ENCODE results near the gene LUC7L.
"Not testable (repeated sequence)": the region's sequence is repeated elsewhere in the genome, so short reads cannot be mapped to it uniquely, and the experiment has no call there.

The LUC7L gene

GRCh38 chr16:228151-228851 is 948 bp downstream of the LUC7L start:
- no peak for DNase-seq

GRCh38 chr16:220021-220420 is 9.2 kb downstream of the LUC7L start:
- DNase-seq = no peak

DNA sequence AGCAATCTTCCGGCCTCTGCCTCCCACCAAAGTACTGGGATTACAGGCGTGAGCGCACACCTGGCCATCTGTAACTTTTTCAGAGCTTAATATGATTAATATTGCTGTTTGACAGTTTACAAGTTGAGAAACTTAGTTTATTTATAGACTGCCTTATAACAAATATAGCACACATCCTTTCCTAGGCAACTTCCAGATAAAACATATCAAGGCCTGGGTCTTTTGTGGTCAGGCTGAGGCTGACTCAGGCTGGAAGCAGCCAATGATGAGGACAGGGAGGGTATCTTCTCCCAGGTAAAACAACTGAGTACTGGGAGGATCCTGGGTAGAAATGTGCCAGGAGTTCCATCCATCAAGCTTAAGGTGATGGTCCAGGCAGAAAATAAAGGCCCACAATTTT is 16.2 kb downstream of the LUC7L start:
- no peak for DNase-seq

DNA sequence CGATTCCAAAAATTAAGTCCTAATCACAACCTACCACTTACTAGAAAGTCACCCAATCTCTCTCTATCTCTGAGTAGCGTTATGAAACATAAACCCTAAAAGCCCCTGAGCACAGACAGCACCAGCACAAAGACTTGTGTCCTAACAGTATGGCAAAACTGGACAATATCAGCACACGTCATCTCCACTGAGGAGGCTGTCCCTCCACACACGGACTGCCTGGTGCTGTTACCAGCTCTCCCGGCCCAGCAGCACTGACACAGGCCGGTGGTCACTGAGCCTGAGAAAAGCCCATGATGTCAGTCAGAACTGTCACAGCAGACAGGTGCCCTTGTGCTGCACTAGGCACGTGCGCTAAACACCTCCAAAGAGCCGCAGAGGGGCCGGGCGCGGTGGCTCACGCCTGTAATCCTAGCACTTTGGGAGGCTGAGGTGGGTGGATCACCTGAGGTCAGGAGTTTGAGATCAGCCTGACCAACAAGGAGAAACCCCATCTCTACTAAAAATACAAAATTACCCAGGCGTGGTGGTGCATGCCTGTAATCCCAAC is 17.5 kb downstream of the LUC7L start:
- DNase-seq = not testable (repeated sequence)

DNA sequence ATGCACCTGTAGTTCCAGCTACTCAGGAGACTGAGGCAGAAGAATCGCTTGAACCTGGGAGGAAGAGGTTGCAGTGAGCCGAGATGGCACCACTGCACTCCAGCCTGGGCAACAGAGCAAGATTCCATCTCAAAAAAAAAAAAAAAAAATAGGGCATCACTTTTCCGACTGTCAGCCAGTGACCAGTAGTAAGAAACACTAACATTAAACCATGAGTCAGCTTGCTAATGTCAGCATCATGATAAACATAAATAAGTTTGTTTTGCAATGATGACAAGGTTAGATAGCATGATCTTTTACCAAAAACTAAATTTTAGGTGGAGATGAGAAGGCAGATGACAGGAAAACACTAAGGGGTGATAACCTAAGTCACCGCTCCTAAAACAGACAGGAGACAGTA is 19.9 kb downstream of the LUC7L start:
- DNase-seq = not testable (repeated sequence)

- not testable (repeated sequence) for DNase-seq
These were observed 25.2 kb downstream of the LUC7L start for GRCh38 chr16:204046-204445.

DNA sequence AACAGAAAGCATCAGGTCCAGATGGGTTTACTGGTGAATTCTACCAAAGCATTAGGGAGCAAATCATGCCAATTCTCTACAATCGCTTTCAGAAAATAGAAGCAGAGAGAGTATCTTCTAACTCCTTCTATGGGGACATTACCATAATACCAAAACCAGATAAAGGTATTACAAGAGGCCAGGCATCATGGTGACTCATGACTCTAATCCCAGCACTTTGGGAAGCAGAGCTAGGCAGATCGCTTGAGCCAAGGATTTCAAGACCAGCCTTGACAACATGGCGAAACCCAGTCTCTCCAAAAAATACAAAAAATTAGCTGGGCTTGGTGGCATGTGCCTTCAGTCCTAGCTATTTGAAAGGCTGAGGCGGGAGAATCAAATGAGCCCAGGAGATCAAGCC is 26.0 kb downstream of the LUC7L start:
- DNase-seq = no peak

- DNase-seq = no peak
These were observed 28.9 kb downstream of the LUC7L start for GRCh38 chr16:200388-200787.

DNA sequence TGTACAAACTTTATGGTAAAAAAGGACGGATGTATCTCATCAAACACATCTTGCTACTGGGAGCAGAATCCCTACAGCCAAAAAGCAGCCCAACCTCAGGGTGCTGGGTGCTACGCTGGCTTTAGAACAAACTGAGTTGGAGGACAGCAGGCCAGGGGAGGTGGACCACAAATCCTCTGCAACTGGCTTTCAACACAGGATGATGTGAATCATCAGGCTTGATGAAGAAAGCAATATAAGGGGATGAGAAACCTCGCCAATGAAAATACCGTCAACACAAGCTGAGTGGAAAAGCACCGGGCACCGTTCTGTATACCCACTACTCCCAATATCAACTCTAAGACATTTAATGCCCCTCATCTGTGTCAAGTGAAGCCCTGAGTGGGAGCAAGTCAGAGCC is 34.7 kb downstream of the LUC7L start:
- no peak for DNase-seq

DNA sequence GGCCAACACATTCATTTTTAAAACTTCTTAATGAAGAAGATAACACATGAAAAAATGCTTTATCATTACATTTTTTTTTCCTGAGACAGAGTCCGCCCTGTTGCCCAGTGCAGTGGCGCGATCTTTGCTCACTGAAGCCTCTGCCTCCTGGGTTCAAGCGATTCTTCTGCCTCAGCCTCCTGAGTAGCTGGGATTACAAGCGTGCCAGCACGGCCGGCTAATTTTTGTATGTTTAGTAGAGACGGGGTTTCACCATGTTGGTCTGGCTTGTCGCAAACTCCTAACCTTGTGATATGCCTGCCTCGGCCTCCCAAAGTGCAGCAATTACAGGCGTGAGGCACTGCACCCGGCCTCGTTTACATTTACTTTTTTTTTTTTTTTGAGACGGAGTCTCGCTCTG is 35.8 kb downstream of the LUC7L start:
- no peak for DNase-seq

DNA sequence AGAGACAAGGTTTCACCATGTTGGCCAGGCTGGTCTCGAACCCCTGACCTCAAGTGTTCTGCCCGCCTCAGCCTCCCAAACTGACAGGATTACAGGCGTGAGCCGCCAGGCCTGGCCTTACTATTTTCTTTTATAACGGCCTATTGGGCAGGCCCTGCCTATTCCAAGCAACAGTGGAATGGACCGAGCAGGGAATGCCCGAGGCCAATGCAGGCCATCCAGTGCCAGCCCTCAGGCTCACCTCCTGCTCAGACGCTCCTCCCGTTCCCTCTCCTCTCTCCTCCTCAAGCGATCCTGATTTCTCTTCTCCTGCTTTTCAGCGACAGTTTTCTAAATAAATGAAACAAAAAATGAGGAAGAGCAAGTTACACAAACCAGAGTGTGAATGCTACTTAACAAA is 36.6 kb downstream of the LUC7L start:
- no peak for DNase-seq

DNA sequence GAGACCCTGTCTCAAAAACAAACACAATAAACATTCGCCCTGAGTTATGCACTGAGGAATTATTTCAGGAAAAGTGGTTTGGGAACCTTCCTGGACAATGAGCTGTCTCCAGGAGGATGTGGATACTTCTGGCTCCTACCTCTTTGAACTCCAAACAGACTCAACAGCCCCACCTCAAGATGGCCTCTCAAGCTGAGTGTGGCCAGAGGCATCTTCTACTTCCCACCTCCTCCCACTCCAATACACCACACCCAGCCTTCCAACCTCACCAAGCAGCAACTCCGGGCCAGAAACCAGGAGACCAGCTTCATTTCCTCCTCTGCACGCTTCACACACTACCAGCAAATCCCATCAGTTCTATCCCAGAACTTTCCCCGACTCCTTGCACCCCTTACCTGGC is 37.4 kb downstream of the LUC7L start:
- DNase-seq = no peak

DNA sequence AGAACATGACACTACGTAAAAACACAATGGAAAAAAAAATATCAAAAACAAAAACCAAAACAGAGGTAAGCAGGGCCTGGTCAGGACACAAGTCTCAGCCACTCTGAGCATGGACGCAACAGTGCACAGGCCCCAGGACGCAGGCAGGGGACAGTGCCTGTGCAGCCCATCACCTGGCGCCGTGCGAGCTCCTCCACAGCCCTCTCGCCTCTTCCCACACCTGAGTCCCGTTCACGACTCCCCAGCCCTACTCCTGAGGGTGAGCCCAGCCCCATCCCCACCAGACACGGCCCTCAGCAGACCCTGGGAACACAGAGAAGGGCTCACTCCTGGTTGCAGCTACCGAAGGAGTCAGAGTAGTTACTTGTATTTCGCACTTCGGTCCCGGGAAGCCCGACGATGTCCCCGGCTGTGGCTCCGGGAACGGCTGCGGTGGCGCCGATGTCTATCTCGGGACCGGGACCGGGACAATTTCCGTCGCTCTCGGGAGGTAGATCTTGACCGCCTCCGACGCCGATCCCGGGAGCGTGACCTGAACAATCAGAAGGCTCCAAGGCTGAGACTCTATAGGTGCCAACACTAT is 39.6 kb downstream of the LUC7L start:
- DNase-seq = no peak

DNA sequence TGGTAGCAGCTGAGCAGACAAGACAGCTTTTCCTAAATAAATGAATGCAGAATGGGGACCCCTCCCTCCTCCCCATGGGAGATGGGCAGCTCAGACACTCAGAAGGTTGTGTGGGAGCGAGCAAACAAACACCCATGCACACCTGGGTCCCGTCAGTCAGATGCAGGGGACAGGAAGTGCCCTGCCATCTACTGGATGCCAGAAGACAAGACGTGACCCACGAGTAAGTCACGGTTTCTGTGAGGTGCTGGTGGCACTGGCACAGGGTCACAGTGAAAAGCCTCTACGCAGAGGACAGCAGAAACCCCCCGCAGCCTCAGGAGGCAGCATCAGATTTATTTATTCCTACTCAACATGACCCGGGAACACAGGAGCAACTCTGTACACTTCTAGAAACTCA is 40.6 kb downstream of the LUC7L start:
- DNase-seq = peak; percentile 49

- DNase-seq = no peak
These were observed 41.9 kb downstream of the LUC7L start for GRCh38 chr16:187330-187729.

- DNase-seq = no peak
These were observed 43.6 kb downstream of the LUC7L start for GRCh38 chr16:185691-186090.

DNA sequence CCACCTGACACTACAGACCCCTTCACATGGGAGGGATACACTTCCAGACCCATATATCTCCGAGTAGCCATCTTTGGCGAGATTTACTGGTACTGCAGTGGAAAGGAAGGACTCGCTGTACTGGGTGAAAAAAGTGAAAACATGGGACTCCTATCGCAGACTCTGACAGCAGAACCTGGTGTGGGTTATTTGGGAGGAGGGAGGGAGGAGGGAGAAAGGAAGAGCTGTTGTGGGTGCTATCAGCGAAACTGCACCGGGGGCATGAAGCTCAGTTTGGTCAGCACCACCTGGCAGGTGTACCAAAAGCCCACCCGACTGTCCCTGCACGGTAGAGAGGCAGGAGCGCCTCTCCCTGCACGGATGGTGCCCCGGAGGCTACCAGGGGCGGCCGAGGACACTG is 44.0 kb downstream of the LUC7L start:
- no peak for DNase-seq

DNA sequence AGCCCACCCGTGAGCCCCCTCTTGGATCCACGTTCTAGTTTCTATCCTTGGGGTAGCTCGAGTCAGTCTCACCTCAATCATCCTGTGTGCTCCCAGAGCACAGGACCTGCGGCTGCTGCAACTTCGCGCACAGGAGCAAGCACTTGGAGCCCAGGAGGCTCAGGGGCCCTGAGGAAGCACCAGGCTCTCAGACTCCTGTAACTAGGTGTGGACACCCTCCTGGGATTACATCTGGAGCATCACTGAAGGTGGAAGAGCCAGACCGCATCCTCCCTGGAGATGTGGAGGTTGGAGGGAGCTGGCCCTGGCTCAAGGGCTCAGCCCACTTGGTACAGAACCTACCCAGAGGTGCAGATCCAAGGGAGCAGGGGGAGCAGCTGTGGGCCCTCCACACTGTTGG is 46.2 kb downstream of the LUC7L start:
- no peak for DNase-seq

GRCh38 chr16:181565-182021 is 47.7 kb downstream of the LUC7L start:
- no peak for DNase-seq

DNA sequence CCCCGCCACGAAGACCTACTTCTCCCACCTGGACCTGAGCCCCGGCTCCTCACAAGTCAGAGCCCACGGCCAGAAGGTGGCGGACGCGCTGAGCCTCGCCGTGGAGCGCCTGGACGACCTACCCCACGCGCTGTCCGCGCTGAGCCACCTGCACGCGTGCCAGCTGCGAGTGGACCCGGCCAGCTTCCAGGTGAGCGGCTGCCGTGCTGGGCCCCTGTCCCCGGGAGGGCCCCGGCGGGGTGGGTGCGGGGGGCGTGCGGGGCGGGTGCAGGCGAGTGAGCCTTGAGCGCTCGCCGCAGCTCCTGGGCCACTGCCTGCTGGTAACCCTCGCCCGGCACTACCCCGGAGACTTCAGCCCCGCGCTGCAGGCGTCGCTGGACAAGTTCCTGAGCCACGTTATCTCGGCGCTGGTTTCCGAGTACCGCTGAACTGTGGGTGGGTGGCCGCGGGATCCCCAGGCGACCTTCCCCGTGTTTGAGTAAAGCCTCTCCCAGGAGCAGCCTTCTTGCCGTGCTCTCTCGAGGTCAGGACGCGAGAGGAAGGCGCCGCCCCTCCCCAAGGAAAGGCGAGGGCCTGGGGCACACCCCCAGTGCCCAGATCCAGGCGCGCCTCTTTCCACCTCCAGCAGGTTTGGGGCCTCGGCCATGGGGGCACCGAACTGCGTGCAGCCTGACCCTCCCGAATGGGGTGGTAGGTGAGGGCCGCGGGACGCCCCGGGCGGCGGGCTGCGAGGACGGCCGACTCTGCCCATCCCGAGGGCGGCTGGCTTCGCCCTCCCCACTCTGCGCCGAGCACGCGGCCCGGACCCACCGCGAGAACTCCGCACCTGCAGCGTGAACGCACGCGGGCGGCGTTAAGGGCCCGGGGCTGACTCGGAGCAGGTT is 48.3 kb downstream of the LUC7L start:
- DNase-seq = peak; percentile 92

GRCh38 chr16:180101-180675 is 49.1 kb downstream of the LUC7L start, which contains the start of gene HBQ1:
Gene HBQ1, plus strand, starts transcription at chr16:180459. Its CDS starts 28 bp downstream, at chr16:180487.
- peak; percentile 45 for DNase-seq

DNA sequence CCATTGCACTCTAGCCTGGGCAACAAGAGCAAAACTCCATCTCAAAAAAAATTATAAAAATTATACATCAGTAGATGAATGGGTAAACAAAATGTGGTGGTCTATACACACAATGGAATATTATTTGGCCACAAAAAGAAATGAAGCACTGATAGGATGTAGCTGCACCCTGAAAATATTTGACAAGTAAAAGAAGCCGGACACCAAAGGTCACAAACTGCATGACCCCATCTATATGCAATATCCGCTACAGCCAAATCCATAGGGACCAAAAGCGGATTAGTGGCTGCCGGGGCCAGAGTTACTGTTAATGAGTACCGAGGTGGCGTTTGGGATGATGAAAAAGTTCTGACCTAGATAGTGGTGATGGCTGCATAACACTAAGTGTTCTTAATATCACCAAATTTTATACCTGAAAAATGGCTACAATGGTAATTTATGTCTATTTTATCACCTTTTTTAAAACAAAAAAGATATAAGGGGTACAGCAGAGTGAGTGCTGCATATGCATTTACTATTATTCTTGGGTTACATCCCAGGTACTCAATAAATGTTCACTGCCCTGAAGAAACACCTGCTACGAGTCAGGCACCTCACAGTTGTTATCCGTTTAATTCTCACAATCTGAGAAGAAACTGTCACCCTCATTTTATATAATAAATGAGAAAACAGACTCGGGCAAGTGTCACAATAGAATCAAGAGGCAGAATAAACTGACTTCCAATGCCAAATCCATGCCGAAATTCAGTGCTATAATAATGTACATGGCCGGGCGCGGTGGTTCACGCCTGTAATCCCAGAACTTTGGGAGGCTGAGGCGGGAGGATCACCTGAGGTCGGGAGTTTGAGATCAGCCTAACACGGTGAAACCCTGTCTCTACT is 49.8 kb downstream of the LUC7L start:
- no peak for DNase-seq

Measured in activated CD4-positive, alpha-beta T cell treated with anti-CD3 and anti-CD28 coated beads for 48 hours (primary cell).